ENCODE results near the gene PRKN. TPM values are rescaled to one million over a fixed set of nuclear protein-coding genes. Genes with fewer than 3 reads are reported as not detected.

PRKN gene
- polyA plus RNA-seq, 1 donor: 4.6 TPM

DNA sequence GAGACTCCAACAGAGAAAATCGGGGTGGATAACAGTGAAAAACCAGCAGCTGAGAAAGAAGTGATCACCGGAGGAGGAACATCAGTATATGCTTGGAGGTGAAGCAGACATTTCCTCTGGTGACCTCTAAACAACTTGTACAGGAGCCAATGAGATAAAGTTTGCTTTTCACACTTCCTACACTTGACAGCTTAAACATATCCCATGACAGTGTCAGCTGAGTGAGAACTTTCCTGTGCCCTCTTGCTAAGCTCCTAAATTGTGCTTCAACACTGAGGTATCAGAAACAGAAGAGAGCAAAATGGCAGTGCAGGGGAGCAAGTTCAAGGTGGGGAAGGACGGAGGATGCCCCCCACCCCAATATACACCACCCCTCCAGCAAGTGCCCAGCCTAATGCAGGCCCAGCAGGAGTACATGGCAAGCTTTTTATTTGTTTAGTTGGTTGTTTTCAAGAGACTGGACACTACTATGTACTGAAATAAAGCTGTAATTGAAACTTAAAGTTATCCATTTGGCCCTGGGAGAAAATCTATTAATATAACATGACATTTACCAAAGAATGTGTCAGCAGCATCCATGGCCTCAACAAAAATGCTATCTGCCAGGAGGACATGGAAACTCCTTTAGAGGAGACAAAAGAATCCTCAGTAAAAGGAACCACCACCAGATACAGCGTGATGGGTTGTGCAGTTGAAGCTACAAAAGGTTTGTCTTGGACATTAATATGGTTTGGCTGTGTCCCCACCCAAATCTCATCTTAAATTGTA, 540.2 kb downstream of the PRKN start:
- DNase-seq (ENCODE audit: low read depth): no peak

DNA sequence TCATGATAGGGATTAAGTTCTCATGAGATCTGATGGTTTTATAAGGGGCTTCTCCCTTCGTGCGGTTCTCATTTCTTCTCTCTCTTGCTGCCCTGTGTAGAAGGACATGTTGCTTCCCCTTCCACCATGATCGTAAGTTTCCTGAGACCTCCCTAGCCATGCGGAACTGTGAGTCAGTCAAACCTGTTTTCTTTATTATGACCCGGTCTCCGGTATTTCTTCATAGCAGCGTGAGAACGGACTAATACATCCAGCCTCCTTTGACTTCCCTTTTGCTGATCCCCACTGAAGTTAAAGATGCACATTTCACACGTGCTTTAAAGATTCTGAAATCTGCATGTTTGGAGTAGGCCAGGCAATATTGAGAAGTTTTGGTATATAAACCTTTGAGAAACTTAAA, 543.1 kb downstream of the PRKN start:
- no peak for DNase-seq (ENCODE audit: low read depth)

GRCh38 chr6:162181741-162182401, 545.7 kb downstream of the PRKN start:
- no peak for DNase-seq (ENCODE audit: low read depth)

- DNase-seq (ENCODE audit: low read depth): no peak
Measured at GRCh38 chr6:162181111-162181510, 546.5 kb downstream of the PRKN start.

DNA sequence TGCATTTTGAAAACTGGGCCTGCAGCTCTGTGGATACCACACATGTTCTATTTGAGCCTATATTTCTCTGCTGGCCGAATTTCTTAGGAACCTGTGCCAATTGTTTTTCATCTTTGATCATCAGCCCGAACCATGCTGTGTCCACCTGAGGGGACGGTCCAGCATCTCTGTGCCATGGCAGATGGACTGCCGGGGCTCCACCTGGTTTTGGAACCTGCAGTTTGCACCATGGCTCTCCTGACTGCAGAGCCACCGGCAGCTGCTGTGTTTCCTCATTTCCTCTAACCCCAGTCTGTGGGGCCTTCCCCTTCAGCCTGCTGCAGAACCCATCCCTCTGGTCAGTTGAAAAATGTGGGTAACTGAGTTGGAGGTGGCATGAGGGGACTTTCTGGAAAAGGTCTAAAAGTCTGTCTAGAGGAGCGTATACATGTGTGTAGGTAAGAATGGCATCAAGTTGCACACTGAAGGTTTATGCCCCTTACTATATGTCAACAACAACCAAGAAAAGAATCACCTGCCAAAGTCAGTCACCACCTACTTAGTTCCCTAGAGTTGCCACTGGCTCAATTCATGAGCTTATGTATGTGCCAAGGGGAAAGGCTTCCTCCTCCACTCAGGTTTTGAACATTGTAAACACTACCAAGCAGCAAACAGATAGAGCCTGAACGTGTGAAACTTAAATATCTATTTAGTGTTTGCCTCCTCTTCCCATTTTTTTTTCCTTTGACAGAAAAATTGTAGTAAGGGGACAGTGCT, 548.2 kb downstream of the PRKN start:
- DNase-seq (ENCODE audit: low read depth): no peak

- no peak for DNase-seq (ENCODE audit: low read depth)
Measured at GRCh38 chr6:162178666-162179065, 548.9 kb downstream of the PRKN start.

DNA sequence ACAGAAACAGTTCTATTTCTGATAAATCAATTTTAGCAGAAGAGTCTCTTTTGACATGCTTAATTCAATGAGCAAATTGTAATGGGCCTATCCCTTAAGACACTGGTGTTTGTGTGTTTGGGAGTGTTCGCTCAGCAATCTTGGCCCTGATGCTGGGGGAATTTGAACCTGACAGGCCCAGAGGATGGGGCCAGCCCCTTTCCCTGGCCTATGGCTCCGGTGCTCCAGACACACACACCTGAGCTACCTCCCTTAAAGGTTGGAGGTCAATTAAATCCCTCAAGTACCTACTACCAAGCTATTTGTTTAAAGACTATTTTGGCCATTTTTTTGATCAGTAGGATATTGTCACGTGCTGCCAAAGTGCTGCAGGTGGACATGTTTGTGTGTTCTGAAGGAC, 549.3 kb downstream of the PRKN start:
- no peak for DNase-seq (ENCODE audit: low read depth)

GRCh38 chr6:162177746-162178145, 549.8 kb downstream of the PRKN start:
- no peak for DNase-seq (ENCODE audit: low read depth)

- no peak for DNase-seq (ENCODE audit: low read depth)
Measured at GRCh38 chr6:162173466-162173865, 554.1 kb downstream of the PRKN start.

- no peak for DNase-seq (ENCODE audit: low read depth)
Measured at GRCh38 chr6:162165479-162165878, 562.1 kb downstream of the PRKN start.

DNA sequence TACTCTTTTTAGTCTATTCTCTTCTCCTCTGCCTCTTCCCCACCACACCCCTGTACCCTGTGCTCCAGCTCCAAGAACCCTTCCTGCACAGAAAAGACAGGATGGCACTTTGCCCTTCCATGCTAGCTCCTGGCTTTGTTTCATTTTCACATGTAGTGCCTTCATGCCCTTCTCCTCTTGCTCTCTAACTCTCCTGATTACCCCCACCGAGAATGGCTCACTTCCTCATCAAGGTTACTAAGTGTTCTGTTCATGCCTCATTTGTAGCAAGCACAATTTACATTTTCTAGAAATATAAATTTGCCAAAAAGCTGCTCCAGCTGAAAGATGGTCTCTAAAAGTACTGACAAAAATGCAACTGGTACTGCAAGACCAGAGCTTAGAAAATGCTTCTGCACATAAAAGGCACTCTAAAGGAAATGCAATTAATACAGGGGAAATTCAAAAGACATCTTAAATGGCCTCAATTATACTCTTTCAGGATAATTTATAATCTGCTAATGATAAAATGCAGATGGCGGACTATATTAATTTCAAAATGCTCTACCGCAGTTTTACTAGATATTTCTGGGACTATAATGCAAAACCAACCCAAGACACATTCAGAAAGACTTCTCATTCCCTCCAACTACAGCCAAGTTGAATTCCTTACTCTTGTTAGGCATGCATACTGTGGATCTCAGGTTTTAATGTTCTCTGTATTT, 570.2 kb downstream of the PRKN start:
- DNase-seq (ENCODE audit: low read depth): no peak

- no peak for DNase-seq (ENCODE audit: low read depth)
Measured at GRCh38 chr6:162156146-162156545, 571.4 kb downstream of the PRKN start.

- no peak for DNase-seq (ENCODE audit: low read depth)
Measured at GRCh38 chr6:162154930-162155329, 572.6 kb downstream of the PRKN start.

GRCh38 chr6:162154001-162154400, 573.6 kb downstream of the PRKN start:
- DNase-seq (ENCODE audit: low read depth): no peak

GRCh38 chr6:162153120-162153519, 574.4 kb downstream of the PRKN start:
- DNase-seq (ENCODE audit: low read depth): no peak

DNA sequence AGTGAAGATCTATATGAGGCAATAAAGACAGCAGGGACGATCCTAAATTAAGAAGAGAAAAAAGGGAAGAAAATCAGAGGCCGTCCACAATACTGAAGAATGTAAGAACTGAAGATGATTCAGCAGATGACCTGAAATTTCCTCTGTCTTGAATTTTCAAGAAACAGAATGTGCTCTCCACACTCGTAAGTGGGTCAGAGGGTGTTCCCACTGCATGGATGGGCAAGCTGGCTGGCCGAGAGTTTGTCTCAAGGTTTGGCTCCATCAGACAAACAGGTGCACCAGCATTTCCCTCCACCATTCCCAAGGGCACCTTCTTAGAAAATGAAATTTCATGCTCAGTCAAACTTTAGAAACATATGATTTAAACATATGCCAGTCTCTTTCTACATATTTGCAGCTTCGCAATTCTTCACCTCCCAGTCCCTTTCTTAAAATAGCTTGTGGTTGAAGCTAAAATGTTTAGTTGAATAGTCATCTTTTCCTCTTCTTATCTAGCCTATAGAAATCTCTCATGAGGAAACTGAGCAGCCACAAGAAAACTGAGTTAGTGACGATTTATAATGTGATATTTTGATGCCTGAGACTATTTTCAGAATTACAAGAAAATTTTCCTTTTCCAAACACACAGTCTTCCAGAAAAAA, 576.4 kb downstream of the PRKN start:
- DNase-seq (ENCODE audit: low read depth): no peak

DNA sequence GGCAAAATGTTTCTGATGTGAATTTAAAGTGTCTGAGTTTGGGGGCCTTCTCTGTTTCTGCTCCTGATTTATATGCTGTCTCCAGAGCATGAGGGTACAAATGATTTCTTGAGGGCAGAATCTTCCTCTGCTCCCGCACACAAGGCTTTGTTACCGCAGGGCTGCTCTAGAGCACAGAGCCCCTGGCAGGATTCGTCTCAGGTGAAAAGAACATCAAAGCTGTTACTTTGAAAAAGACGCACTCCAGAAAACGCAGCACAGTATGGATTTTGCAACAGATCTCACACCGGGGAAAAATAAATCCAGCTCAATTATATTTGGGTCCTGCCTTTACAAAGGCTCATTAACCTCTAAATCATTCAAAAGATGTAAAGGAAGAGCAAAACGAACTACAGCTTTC, 577.3 kb downstream of the PRKN start:
- DNase-seq (ENCODE audit: low read depth): no peak

- no peak for DNase-seq (ENCODE audit: low read depth)
Measured at GRCh38 chr6:162149786-162150185, 577.8 kb downstream of the PRKN start.

- no peak for DNase-seq (ENCODE audit: low read depth)
Measured at GRCh38 chr6:162147805-162148204, 579.8 kb downstream of the PRKN start.

DNA sequence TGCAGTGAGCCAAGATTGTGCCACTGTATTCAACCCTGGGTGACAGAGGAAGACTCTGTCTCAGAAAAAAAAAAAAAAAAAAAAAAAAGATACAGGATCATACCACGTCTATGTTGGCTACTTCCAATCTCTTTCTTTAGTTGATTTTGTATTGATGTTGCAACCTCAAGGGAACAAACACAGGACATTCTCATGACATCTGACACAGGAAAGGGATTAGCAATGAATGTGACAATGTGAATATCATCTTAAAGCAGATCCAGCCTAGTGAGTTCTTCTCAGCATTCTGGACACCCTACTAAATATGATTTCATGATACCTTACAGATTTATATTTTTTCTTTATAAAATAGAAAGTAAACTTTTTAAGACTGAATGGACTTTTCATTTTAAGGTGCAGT, 580.3 kb downstream of the PRKN start:
- no peak for DNase-seq (ENCODE audit: low read depth)

- no peak for DNase-seq (ENCODE audit: low read depth)
Measured at GRCh38 chr6:162140251-162140852, 587.2 kb downstream of the PRKN start.
